Measurements from ENCODE around the gene SUPV3L1. TPM values are rescaled to one million over a fixed set of nuclear protein-coding genes. Genes with fewer than 3 reads are reported as not detected.

Gene SUPV3L1
- total RNA-seq, 1 experiment from 2014 or later: 57.3 TPM

GRCh38 chr10:69239136-69239535, 59.1 kb downstream of the SUPV3L1 start:
- Histone ChIP-seq H3K9ac (ENCODE audit: extremely low read depth, insufficient read length, low read length) (no peak overlapping the region), H3K56ac (ENCODE audit: insufficient read length, low read depth, low read length) (no peak overlapping the region), H4K8ac (replicated peaks; ENCODE audit: insufficient read length, low read depth, low read length) (no peak overlapping the region), H2AFZ (ENCODE audit: low read length) (no peak overlapping the region), H2BK12ac (ENCODE audit: insufficient read length, low read depth, low read length) (no peak overlapping the region), H3K23ac (ENCODE audit: insufficient read length, low read depth, low read length) (no peak overlapping the region), H2BK20ac (ENCODE audit: low read depth, low read length, poor library complexity, severe bottlenecking) (no peak overlapping the region), H3K4me1 (ENCODE audit: insufficient read depth, low read length) (no peaks in the 10 kb centered on the region), H3K9me3 (ENCODE audit: control insufficient read depth, low read depth, low read length) (no peaks in the 10 kb centered on the region), H3K27ac (ENCODE audit: insufficient read length, low read depth, low read length) (no peak overlapping the region), H3K4me2 (ENCODE audit: insufficient read depth, insufficient read length, low read length) (no peak overlapping the region), H4K5ac (ENCODE audit: insufficient read length, low read depth, low read length) (no peak overlapping the region), H3K18ac (ENCODE audit: insufficient read length, low read depth, low read length) (no peak overlapping the region), H3K14ac (ENCODE audit: insufficient read depth, low read length) (no peak overlapping the region), H3K27me3 (ENCODE audit: insufficient read depth, low read length) (no peaks in the 10 kb centered on the region), H2BK15ac (ENCODE audit: low read depth, low read length) (no peak overlapping the region), H3K4ac (ENCODE audit: low read depth, low read length) (no peak overlapping the region), H3T11ph (ENCODE audit: low read length) (no peak overlapping the region), H3K79me1 (ENCODE audit: insufficient read depth, low read depth, low read length, poor library complexity, severe bottlenecking) (no peaks in the 10 kb centered on the region), H3K23me2 (ENCODE audit: insufficient read length, low read depth, low read length, poor library complexity, severe bottlenecking) (no peaks in the 10 kb centered on the region), H3K79me2 (ENCODE audit: insufficient read depth, low read length) (no peaks in the 10 kb centered on the region), H2BK120ac (ENCODE audit: low read depth, low read length, poor library complexity, severe bottlenecking) (no peak overlapping the region), H2BK5ac (ENCODE audit: insufficient read length, low read length) (no peak overlapping the region), H4K91ac (ENCODE audit: insufficient read length, low read depth, low read length) (no peak overlapping the region), H4K20me1 (ENCODE audit: control insufficient read depth, insufficient read depth, insufficient read length) (no peaks in the 10 kb centered on the region), H2AK5ac (ENCODE audit: insufficient read length, low read length) (no peak overlapping the region)
- Mint-ChIP-seq H3K27ac (no peak overlapping the region), H3K27me3 (ENCODE audit: low read depth) (peaks cover 6% of the 10 kb centered on the region), H3K9me3 (no peaks in the 10 kb centered on the region), H3K36me3 (ENCODE audit: insufficient read depth in 1 of 3, low read depth in 3 of 3) (no peaks in the 10 kb centered on the region), H3K4me3 (no peak overlapping the region), H3K4me1 (peaks cover 18 to 19% of the 10 kb centered on the region in 2 experiments)
- no CpG with 5 or more reads among the region's 5 CpGs for WGBS (ENCODE audit: extremely low coverage, insufficient read length, low lambda C conversion rate)
- DNase-seq: no peak
- TF ChIP-seq, protein P1, sequence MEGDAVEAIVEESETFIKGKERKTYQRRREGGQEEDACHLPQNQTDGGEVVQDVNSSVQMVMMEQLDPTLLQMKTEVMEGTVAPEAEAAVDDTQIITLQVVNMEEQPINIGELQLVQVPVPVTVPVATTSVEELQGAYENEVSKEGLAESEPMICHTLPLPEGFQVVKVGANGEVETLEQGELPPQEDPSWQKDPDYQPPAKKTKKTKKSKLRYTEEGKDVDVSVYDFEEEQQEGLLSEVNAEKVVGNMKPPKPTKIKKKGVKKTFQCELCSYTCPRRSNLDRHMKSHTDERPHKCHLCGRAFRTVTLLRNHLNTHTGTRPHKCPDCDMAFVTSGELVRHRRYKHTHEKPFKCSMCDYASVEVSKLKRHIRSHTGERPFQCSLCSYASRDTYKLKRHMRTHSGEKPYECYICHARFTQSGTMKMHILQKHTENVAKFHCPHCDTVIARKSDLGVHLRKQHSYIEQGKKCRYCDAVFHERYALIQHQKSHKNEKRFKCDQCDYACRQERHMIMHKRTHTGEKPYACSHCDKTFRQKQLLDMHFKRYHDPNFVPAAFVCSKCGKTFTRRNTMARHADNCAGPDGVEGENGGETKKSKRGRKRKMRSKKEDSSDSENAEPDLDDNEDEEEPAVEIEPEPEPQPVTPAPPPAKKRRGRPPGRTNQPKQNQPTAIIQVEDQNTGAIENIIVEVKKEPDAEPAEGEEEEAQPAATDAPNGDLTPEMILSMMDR (conservative IDR thresholded peaks at IDR 0.05): no peak

Measured in H9 (cell line).